GM23248 (cell line): ENCODE results near the gene NUP50. TPM values are rescaled to one million over a fixed set of nuclear protein-coding genes. Genes with fewer than 3 reads are reported as not detected.

ENCODE experiments used
- DNase-seq: peaks from one replicate; pipeline ENCODE4 v3.0.0-alpha.2; 2015
- H2AFZ ChIP-seq: fragments of 200-600 bp; sonication (generic); 2 replicates; pipeline ENCODE4 v1.6.1; 2016; ENCODE audit warnings: antibody characterized with exemption
- H3F3A ChIP-seq: fragments of 200-600 bp; sonication (generic); 2 replicates; pipeline ENCODE4 v1.6.1; 2016; ENCODE audit warnings: mild to moderate bottlenecking, antibody characterized with exemption, mixed run types; ENCODE audit not compliant: insufficient read depth
- H3K27ac ChIP-seq: fragments of 200-600 bp; sonication (generic); 2 replicates; pipeline ENCODE4 v1.5.1; 2016; ENCODE audit warnings: mild to moderate bottlenecking
- H3K27me3 ChIP-seq: fragments of 200-600 bp; sonication (generic); replicated peaks from 2 replicates; pipeline ENCODE4 v1.6.1; 2016; ENCODE audit warnings: mild to moderate bottlenecking; ENCODE audit not compliant: insufficient read depth
- H3K36me3 ChIP-seq: fragments of 200-600 bp; sonication (generic); 2 replicates; pipeline ENCODE4 v1.6.1; 2016; ENCODE audit warnings: low read depth, mild to moderate bottlenecking
- H3K4me1 ChIP-seq: fragments of 200-600 bp; sonication (generic); 2 replicates; pipeline ENCODE4 v1.6.1; 2016; ENCODE audit warnings: mild to moderate bottlenecking; ENCODE audit not compliant: insufficient read depth
- H3K4me2 ChIP-seq: fragments of 200-600 bp; sonication (generic); one replicate; pipeline ENCODE4 v1.6.1; 2016; ENCODE audit warnings: mild to moderate bottlenecking; ENCODE audit not compliant: unreplicated experiment
- H3K4me3 ChIP-seq: fragments of 200-600 bp; sonication (generic); 2 replicates; pipeline ENCODE4 v1.5.1; 2016; ENCODE audit warnings: mild to moderate bottlenecking
- H3K79me2 ChIP-seq: fragments of 200-600 bp; sonication (generic); 2 replicates; pipeline ENCODE4 v1.6.1; 2016; ENCODE audit warnings: mild to moderate bottlenecking; ENCODE audit not compliant: insufficient read depth
- H3K9ac ChIP-seq: fragments of 200-600 bp; sonication (generic); 2 replicates; pipeline ENCODE4 v1.6.1; 2016; ENCODE audit warnings: mild to moderate bottlenecking
- H3K9me2 ChIP-seq: fragments of 200-600 bp; sonication (generic); 2 replicates; pipeline ENCODE4 v1.6.1; 2016; ENCODE audit warnings: mixed run types, mild to moderate bottlenecking, moderate library complexity; ENCODE audit not compliant: insufficient read depth
- H3K9me3 ChIP-seq: fragments of 200-600 bp; sonication (generic); one replicate; pipeline ENCODE4 v1.6.1; 2017; ENCODE audit warnings: low read depth
- H4K20me1 ChIP-seq: fragments of 200-600 bp; sonication (generic); 2 replicates; pipeline ENCODE4 v1.6.0; 2016; ENCODE audit not compliant: insufficient read depth
- EZH2 ChIP-seq: fragments of 200-600 bp; sonication (generic); IDR thresholded peaks from 2 replicates; pipeline ENCODE4 v1.6.1; 2018; ENCODE audit warnings: antibody characterized with exemption, mild to moderate bottlenecking; ENCODE audit not compliant: insufficient read depth, poor library complexity, severe bottlenecking
- EZH2phosphoT487 ChIP-seq: fragments of 200-600 bp; sonication (generic); IDR thresholded peaks from 2 replicates; pipeline ENCODE4 v1.6.1; 2018; ENCODE audit warnings: antibody characterized with exemption, moderate library complexity, mild to moderate bottlenecking, low read depth; ENCODE audit not compliant: insufficient read depth
- WGBS, 2 experiments: methylation state at CpG; one replicate each; pipeline ENCODE4 v1.1.6; 2015 to 2017; ENCODE audit warnings: low lambda C conversion rate in 2 of 2, low coverage in 1 of 2; ENCODE audit errors: missing lambda C conversion rate in 2 of 2; 5-methylcytosine and 5-hydroxymethylcytosine counted together
- in situ Hi-C: fragments of 300-500 bp; cut with MboI; formaldehyde crosslinking; loops from 2 replicates; pipeline ENCODE4 v1.15.0; 2020
- polyA plus RNA-seq: library from polyadenylated mRNA; unstranded; fragments of >200 nt; fragmentation: Nextera tagmentation; extraction: Ambion mirVana; gene quantifications from 2 replicates; pipeline ENCODE4 v1.2.1, GENCODE V29; 2016
- total RNA-seq: library from RNA; depleted of rRNA; stranded (reverse); fragments of >200 nt; shearing (Covaris generic); gene quantifications from 2 replicates; pipeline ENCODE4 v1.2.3, GENCODE V29; 2014

The NUP50 gene
- total and polyA plus RNA-seq, 2 experiments from 2014 or later = 22.3 to 30.8 TPM

DNA sequence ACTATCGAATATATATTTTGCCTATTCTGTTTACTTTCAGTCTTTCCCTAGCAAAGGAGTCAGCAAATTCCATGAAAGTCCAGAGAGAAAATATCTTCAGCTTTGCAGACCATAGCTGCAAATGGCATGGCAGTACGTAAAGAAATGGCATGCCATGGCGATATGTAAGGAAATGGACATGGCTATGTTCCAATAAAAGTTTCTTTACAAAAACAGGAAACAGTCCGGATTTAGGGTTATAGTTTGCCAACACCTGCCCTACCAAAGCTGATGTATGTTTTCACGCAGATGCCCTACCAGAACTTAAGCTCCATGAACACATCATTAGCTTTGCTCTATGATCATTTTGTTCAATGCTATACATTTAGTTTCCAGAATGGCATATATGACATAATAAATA is 57.5 kb downstream of the NUP50 start:
- Histone ChIP-seq H3K9me3 (no peaks in the 10 kb centered on the region), H2AFZ (no peak overlapping the region), H3K4me2 (no peak overlapping the region), H3K9me2 (no peaks in the 10 kb centered on the region), H3K36me3 (no peaks in the 10 kb centered on the region), H3K27me3 (no peaks in the 10 kb centered on the region), H3F3A (no peaks in the 10 kb centered on the region), H3K79me2 (peaks cover 66% of the 10 kb centered on the region), H3K27ac (no peak overlapping the region), H3K9ac (no peak overlapping the region), H3K4me3 (no peak overlapping the region), H4K20me1 (no peaks in the 10 kb centered on the region), H3K4me1 (peaks cover 3% of the 10 kb centered on the region; the same call in 1 of the 2 replicates)
- no peak for TF ChIP-seq EZH2
- no peak for TF ChIP-seq EZH2phosphoT487
- in situ Hi-C loops = no loop called here
- DNase-seq = no peak
- 84 to 87% methylated on average over 5 of the region's 5 CpGs for WGBS, 2 experiments

DNA sequence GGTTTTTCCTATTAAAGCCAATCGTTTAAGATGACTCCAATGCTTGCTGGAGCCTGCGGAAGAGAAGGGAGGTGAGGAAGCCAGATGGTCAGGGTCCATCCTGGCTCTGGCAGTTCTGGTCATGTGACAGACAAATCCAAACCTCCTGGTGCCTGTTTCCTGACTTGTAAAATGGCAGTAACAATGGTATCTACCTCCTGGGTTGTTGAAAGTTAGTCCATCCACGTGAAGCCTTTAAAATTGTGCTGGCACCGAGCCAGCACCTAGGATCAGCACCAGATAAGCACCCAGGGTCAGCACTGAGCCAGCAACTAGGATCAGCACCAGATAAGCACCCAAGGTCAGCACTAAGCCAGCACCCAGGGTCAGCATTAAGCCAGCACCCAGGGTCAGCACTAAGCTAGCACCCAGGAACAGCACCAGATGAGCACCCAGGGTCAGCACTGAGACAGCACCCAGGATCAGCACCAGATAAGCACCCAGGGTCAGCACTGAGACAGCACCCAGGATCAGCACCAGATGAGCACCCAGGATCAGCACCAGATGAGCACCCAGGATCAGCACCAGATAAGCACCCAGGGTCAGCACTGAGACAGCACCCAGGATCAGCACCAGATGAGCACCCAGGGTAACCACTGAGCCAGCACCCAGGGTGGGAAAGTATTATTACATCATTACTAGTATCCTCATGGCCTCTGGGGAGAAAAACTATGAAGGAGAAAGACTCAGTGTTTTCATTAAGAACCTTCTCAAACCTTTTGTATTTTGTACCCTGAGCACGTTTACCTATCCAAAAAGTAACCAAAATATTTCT is 59.8 kb downstream of the NUP50 start:
- H3F3A ChIP-seq = no peaks in the 10 kb centered on the region
- no peaks in the 10 kb centered on the region for H3K9me2 ChIP-seq
- 28 to 33% methylated on average over 5 of the region's 5 CpGs for WGBS, 2 experiments
- H3K27ac ChIP-seq = no peak overlapping the region
- no peak overlapping the region for H3K4me2 ChIP-seq
- no peak overlapping the region for H3K9ac ChIP-seq
- peaks cover 9% of the 10 kb centered on the region; the same call in 1 of the 2 replicates for H3K4me1 ChIP-seq
- in situ Hi-C loops = no loop called here
- H3K79me2 ChIP-seq = peaks cover 50% of the 10 kb centered on the region
- H3K27me3 ChIP-seq = no peaks in the 10 kb centered on the region
- DNase-seq = no peak
- no peaks in the 10 kb centered on the region for H3K9me3 ChIP-seq
- no peaks in the 10 kb centered on the region for H4K20me1 ChIP-seq
- no peaks in the 10 kb centered on the region for H3K36me3 ChIP-seq
- H2AFZ ChIP-seq = no peak overlapping the region
- TF ChIP-seq EZH2 (no peak), EZH2phosphoT487 (no peak)
- H3K4me3 ChIP-seq = no peak overlapping the region

GRCh38 chr22:45224331-45224730 is 60.6 kb downstream of the NUP50 start:
- Histone ChIP-seq H3K9me2 (no peaks in the 10 kb centered on the region), H3K27ac (no peak overlapping the region), H3K9ac (no peak overlapping the region), H2AFZ (no peak overlapping the region), H4K20me1 (no peaks in the 10 kb centered on the region), H3K4me2 (no peak overlapping the region), H3K4me1 (peaks cover 9% of the 10 kb centered on the region; the same call in 1 of the 2 replicates), H3K27me3 (no peaks in the 10 kb centered on the region), H3K36me3 (no peaks in the 10 kb centered on the region), H3K79me2 (peaks cover 43% of the 10 kb centered on the region), H3K9me3 (no peaks in the 10 kb centered on the region), H3F3A (no peaks in the 10 kb centered on the region), H3K4me3 (no peak overlapping the region)
- in situ Hi-C loops = no loop called here
- no peak for DNase-seq
- TF ChIP-seq EZH2 (no peak), EZH2phosphoT487 (no peak)
- WGBS, 2 experiments = 75 to 76% methylated on average over 11 of the region's 11 CpGs

GRCh38 chr22:45224988-45225731 is 61.4 kb downstream of the NUP50 start:
- TF ChIP-seq EZH2 (no peak), EZH2phosphoT487 (no peak)
- peaks cover 38% of the 10 kb centered on the region for H3K79me2 ChIP-seq
- H3K9me2 ChIP-seq = no peaks in the 10 kb centered on the region
- 92 to 94% methylated on average over 18 to 19 of the region's 19 CpGs for WGBS, 2 experiments
- H3K4me1 ChIP-seq = peaks cover 9% of the 10 kb centered on the region; the same call in 1 of the 2 replicates
- H3F3A ChIP-seq = no peaks in the 10 kb centered on the region
- in situ Hi-C loops = no loop called here
- H3K27ac ChIP-seq = no peak overlapping the region
- H3K9me3 ChIP-seq = no peaks in the 10 kb centered on the region
- no peaks in the 10 kb centered on the region for H3K27me3 ChIP-seq
- no peak overlapping the region for H2AFZ ChIP-seq
- no peak overlapping the region for H3K4me3 ChIP-seq
- H3K4me2 ChIP-seq = no peak overlapping the region
- DNase-seq = no peak
- no peaks in the 10 kb centered on the region for H3K36me3 ChIP-seq
- H3K9ac ChIP-seq = no peak overlapping the region
- H4K20me1 ChIP-seq = no peaks in the 10 kb centered on the region
